Measurements from ENCODE around the gene RARA. TPM values are rescaled to one million over a fixed set of nuclear protein-coding genes. Genes with fewer than 3 reads are reported as not detected.

The RARA gene
- total RNA-seq, 1 experiment from 2014 or later: 21.8 TPM

- Histone ChIP-seq H3K9me2 (ENCODE audit: insufficient read depth) (no peaks in the 10 kb centered on the region), H2AFZ (peak overlapping the region; percentile 90; the same call in 1 of the 2 replicates), H3K27me3 (ENCODE audit: insufficient read depth, low read depth) (no peaks in the 10 kb centered on the region), H3K36me3 (ENCODE audit: low read depth) (no peaks in the 10 kb centered on the region), H4K20me1 (ENCODE audit: insufficient read depth) (no peaks in the 10 kb centered on the region; the same call in 1 of the 2 replicates), H3K4me1 (replicated peaks; ENCODE audit: insufficient read depth) (peaks cover 8% of the 10 kb centered on the region), H3K4me3 (peak overlapping the region; percentile 69; the same call in 1 of the 2 replicates), H3F3A (ENCODE audit: insufficient read depth, low read depth) (peaks cover 14% of the 10 kb centered on the region; the same call in 1 of the 2 replicates), H3K9me3 (ENCODE audit: insufficient read depth, low read depth) (no peaks in the 10 kb centered on the region), H3K4me2 (peak overlapping the region; percentile 90), H3K79me2 (ENCODE audit: low read depth) (no peaks in the 10 kb centered on the region), H3K27ac (no peak overlapping the region)
- no TSS peak for BruUV-seq (replicated peaks)
- no peak for TF ChIP-seq CTCF (conservative IDR thresholded peaks at IDR 0.05)
- no peak for TF ChIP-seq EZH2 (IDR thresholded peaks at IDR 0.05; ENCODE audit: low read depth)
- ChIA-PET POLR2A (ENCODE audit: unreplicated experiment) (interaction anchor here (0.7 kb wide), 1 partner anchor 125 kb away, joined by 3 read pairs; no protein-coding TSS in a partner anchor), CTCF (interaction anchor here (0.9 to 1.0 kb wide), 2 partner anchors 56 to 171 kb away, joined by 3 to 6 read pairs; partner anchors contain the start of gene TOP2A)
- DNase-seq: no peak
- intact Hi-C loops (cut with micrococcal nuclease; ENCODE audit: unreplicated experiment): loop anchor here (2.0 kb wide), 1 partner anchor 171 kb away; no protein-coding TSS in a partner anchor
Measured at GRCh38 chr17:40361925-40362695, 53.1 kb downstream of the RARA start.

- Histone ChIP-seq H3K27ac (no peak overlapping the region), H2AFZ (peak overlapping the region; percentile 90), H3K4me2 (peak overlapping the region; percentile 90), H3K9me3 (ENCODE audit: insufficient read depth, low read depth) (no peaks in the 10 kb centered on the region), H3K4me3 (peak overlapping the region; percentile 69; the same call in 1 of the 2 replicates), H3F3A (ENCODE audit: insufficient read depth, low read depth) (peaks cover 12% of the 10 kb centered on the region; the same call in 1 of the 2 replicates), H4K20me1 (ENCODE audit: insufficient read depth) (no peaks in the 10 kb centered on the region; the same call in 1 of the 2 replicates), H3K27me3 (ENCODE audit: insufficient read depth, low read depth) (no peaks in the 10 kb centered on the region), H3K4me1 (replicated peaks; ENCODE audit: insufficient read depth) (peaks cover 8% of the 10 kb centered on the region), H3K79me2 (ENCODE audit: low read depth) (no peaks in the 10 kb centered on the region), H3K36me3 (ENCODE audit: low read depth) (no peaks in the 10 kb centered on the region), H3K9me2 (ENCODE audit: insufficient read depth) (no peaks in the 10 kb centered on the region)
- intact Hi-C loops (cut with micrococcal nuclease; ENCODE audit: unreplicated experiment): loop anchor here (2.0 kb wide), 1 partner anchor 170 kb away; no protein-coding TSS in a partner anchor
- ChIA-PET CTCF (interaction anchor here (0.6 to 1.0 kb wide), 3 partner anchors 51 to 170 kb away, joined by 3 to 6 read pairs (median 4); partner anchors contain the start of gene TOP2A), POLR2A (ENCODE audit: unreplicated experiment) (interaction anchor here (0.7 kb wide), 1 partner anchor 124 kb away, joined by 3 read pairs; no protein-coding TSS in a partner anchor)
- peak; percentile 72 to 82 for DNase-seq
- BruUV-seq (replicated peaks): no TSS peak
- TF ChIP-seq CTCF (conservative IDR thresholded peaks at IDR 0.05): peak; percentile 70
- TF ChIP-seq EZH2 (IDR thresholded peaks at IDR 0.05; ENCODE audit: low read depth): no peak
Measured at GRCh38 chr17:40362696-40363110, 53.7 kb downstream of the RARA start.

- H2AFZ ChIP-seq: peak overlapping the region; percentile 90
- no peaks in the 10 kb centered on the region; the same call in 1 of the 2 replicates for H4K20me1 ChIP-seq (ENCODE audit: insufficient read depth)
- TF ChIP-seq EZH2 (IDR thresholded peaks at IDR 0.05; ENCODE audit: low read depth) (no peak), CTCF (conservative IDR thresholded peaks at IDR 0.05) (no peak)
- DNase-seq: peak in 1 of 2 experiments; percentile 41
- ChIA-PET CTCF (interaction anchor here (0.6 to 1.0 kb wide), 2 partner anchors 52 to 54 kb away, joined by 3 to 4 read pairs; partner anchors contain the start of gene TOP2A), POLR2A (ENCODE audit: unreplicated experiment) (interaction anchor here (0.7 kb wide), 1 partner anchor 124 kb away, joined by 3 read pairs; no protein-coding TSS in a partner anchor)
- BruUV-seq (replicated peaks): no TSS peak
- peaks cover 5% of the 10 kb centered on the region for H3K4me1 ChIP-seq (replicated peaks; ENCODE audit: insufficient read depth)
- H3K4me2 ChIP-seq: peak overlapping the region; percentile 90
- intact Hi-C loops (cut with micrococcal nuclease; ENCODE audit: unreplicated experiment): loop anchor here (2.0 kb wide), 1 partner anchor 170 kb away; no protein-coding TSS in a partner anchor
- no peaks in the 10 kb centered on the region for H3K36me3 ChIP-seq (ENCODE audit: low read depth)
- no peaks in the 10 kb centered on the region for H3K79me2 ChIP-seq (ENCODE audit: low read depth)
- peaks cover 6% of the 10 kb centered on the region; the same call in 1 of the 2 replicates for H3F3A ChIP-seq (ENCODE audit: insufficient read depth, low read depth)
- H3K9me2 ChIP-seq (ENCODE audit: insufficient read depth): no peaks in the 10 kb centered on the region
- H3K4me3 ChIP-seq: peak overlapping the region; percentile 69; the same call in 1 of the 2 replicates
- no peaks in the 10 kb centered on the region for H3K27me3 ChIP-seq (ENCODE audit: insufficient read depth, low read depth)
- no peaks in the 10 kb centered on the region for H3K9me3 ChIP-seq (ENCODE audit: insufficient read depth, low read depth)
- H3K27ac ChIP-seq: no peak overlapping the region
Measured at GRCh38 chr17:40363111-40363827, 54.3 kb downstream of the RARA start.

Data from PC-9 (cell line).